OCI-LY7 (cell line): ENCODE data around the gene VPS18. TPM values are rescaled to one million over a fixed set of nuclear protein-coding genes. Genes with fewer than 3 reads are reported as not detected.
A peak's percentile ranks its signal among the peaks of the same experiment; 100 is the strongest.

ENCODE experiments used
- BruUV-seq: library from RNA; stranded (reverse); fragments of 400-500 nt; replicated peaks from 2 replicates; lab custom pipeline; 2021; lab: Mats Ljungman, UMichigan
- CTCF ChIA-PET: fragments of 300-600 bp; sonication (Branson Sonifier 250); formaldehyde crosslinking; loops from one replicate; lab custom pipeline; 2022; ENCODE audit warnings: antibody characterized with exemption; ENCODE audit not compliant: unreplicated experiment; lab: Charles Lee
- POLR2A ChIA-PET: fragments of 300-600 bp; sonication (Branson Sonifier 250); formaldehyde crosslinking; loops from one replicate; lab custom pipeline; 2022; ENCODE audit warnings: antibody characterized with exemption; lab: Charles Lee
- DNase-seq: peaks from one replicate; pipeline ENCODE4 v3.0.0-alpha.2; 2015; ENCODE audit warnings: low spot score
- H2AFZ ChIP-seq: fragments of 200-600 bp; sonication (generic), shearing (Covaris generic); 2 replicates; pipeline ENCODE4 v1.6.1; 2014; ENCODE audit warnings: mild to moderate bottlenecking, antibody characterized with exemption, low read length, moderate library complexity
- H3K27ac ChIP-seq: fragments of 200-600 bp; sonication (generic); 2 replicates; pipeline ENCODE4 v1.5.1; 2014; ENCODE audit warnings: mixed run types, low read depth, mild to moderate bottlenecking, moderate library complexity, low read length, inconsistent platforms; ENCODE audit not compliant: poor library complexity, severe bottlenecking
- H3K36me3 ChIP-seq: fragments of 200-600 bp; sonication (generic); 2 replicates; pipeline ENCODE4 v1.6.1; 2014; ENCODE audit warnings: mild to moderate bottlenecking, antibody characterized with exemption, low read length, moderate library complexity, mixed read lengths; ENCODE audit not compliant: insufficient read depth
- H3K4me1 ChIP-seq: fragments of 200-600 bp; sonication (generic); 2 replicates; pipeline ENCODE4 v1.5.1; 2014; ENCODE audit warnings: mild to moderate bottlenecking, low read length; ENCODE audit not compliant: insufficient read depth, poor library complexity, severe bottlenecking
- H3K4me2 ChIP-seq: fragments of 200-600 bp; sonication (generic); 2 replicates; pipeline ENCODE4 v1.6.1; 2014; ENCODE audit warnings: mild to moderate bottlenecking, low read length
- H3K4me3 ChIP-seq: fragments of 200-600 bp; sonication (generic); 2 replicates; pipeline ENCODE4 v1.5.1; 2014; ENCODE audit warnings: mild to moderate bottlenecking, low read depth, low read length; ENCODE audit not compliant: poor library complexity, severe bottlenecking
- H3K79me2 ChIP-seq: fragments of 200-600 bp; sonication (generic); 2 replicates; pipeline ENCODE4 v1.6.1; 2016; ENCODE audit warnings: low read depth, mild to moderate bottlenecking, low read length, moderate library complexity, mixed read lengths; ENCODE audit not compliant: insufficient read depth
- H3K9me2 ChIP-seq: fragments of 200-600 bp; sonication (generic); 2 replicates; pipeline ENCODE4 v1.6.1; 2016; ENCODE audit warnings: mild to moderate bottlenecking, low read length, mixed read lengths; ENCODE audit not compliant: insufficient read depth
- H3K9me3 ChIP-seq: fragments of 200-600 bp; sonication (generic); 2 replicates; pipeline ENCODE4 v1.6.1; 2014; ENCODE audit warnings: mild to moderate bottlenecking, mixed run types, low read length, mixed read lengths
- H4K20me1 ChIP-seq: fragments of 200-600 bp; sonication (generic); 2 replicates; pipeline ENCODE4 v1.6.1; 2014; ENCODE audit warnings: mild to moderate bottlenecking, antibody characterized with exemption, low read length, moderate library complexity, mixed read lengths; ENCODE audit not compliant: insufficient read depth
- CTCF ChIP-seq: fragments of 200-600 bp; sonication (generic); conservative IDR thresholded peaks from 2 replicates; pipeline ENCODE4 v1.5.1; 2014; ENCODE audit warnings: mild to moderate bottlenecking, antibody characterized with exemption, low read length, moderate library complexity, mixed read lengths
- EZH2phosphoT487 ChIP-seq: fragments of 200-600 bp; sonication (generic); IDR thresholded peaks from 2 replicates; pipeline ENCODE4 v1.6.1; 2018; ENCODE audit warnings: low read depth, borderline replicate concordance, mild to moderate bottlenecking, mixed run types, antibody characterized with exemption, low read length, moderate library complexity, mixed read lengths
- intact Hi-C: fragments of 100-400 bp; cut with micrococcal nuclease; formaldehyde crosslinking; loops from one replicate; pipeline ENCODE4 v1.10.0; 2022; ENCODE audit not compliant: unreplicated experiment
- total RNA-seq, 2 experiments: library from RNA; depleted of rRNA in 1 of 2; stranded (reverse); fragments of >200 nt in 1 of 2; shearing (Covaris generic) in 1 of 2; gene quantifications; 2 replicates each; pipeline ENCODE4 v1.2.3, GENCODE V29; 2014 to 2022

VPS18 gene
- total RNA-seq, 2 experiments from 2014 or later = 24.5 to 30.7 TPM

GRCh38 chr15:40929660-40930429 lies 35.6 kb downstream of the VPS18 start:
- Histone ChIP-seq H3K4me2 (0 out of 2 replicates have a peak overlapping the region, but pooled peaks have one; percentile 55), H3K4me3 (no peak overlapping the region), H3K4me1 (peaks cover 26% of the 10 kb centered on the region), H3K9me2 (no peaks in the 10 kb centered on the region), H2AFZ (no peak overlapping the region), H3K79me2 (no peaks in the 10 kb centered on the region), H4K20me1 (no peaks in the 10 kb centered on the region), H3K9me3 (no peaks in the 10 kb centered on the region), H3K36me3 (no peaks in the 10 kb centered on the region), H3K27ac (no peak overlapping the region)
- no TSS peak for BruUV-seq
- no peak for TF ChIP-seq CTCF
- intact Hi-C loops = no loop called here
- ChIA-PET CTCF (interaction anchor here (0.6 to 1.6 kb wide), 3 partner anchors 12 to 167 kb away, joined by 4 to 15 read pairs (median 9); no protein-coding TSS in a partner anchor), POLR2A (interaction anchor here (1.1 kb wide), 1 partner anchor 11 kb away, joined by 3 read pairs; no protein-coding TSS in a partner anchor)
- DNase-seq = no peak

- H2AFZ ChIP-seq = no peak overlapping the region
- H3K79me2 ChIP-seq = no peaks in the 10 kb centered on the region
- H3K4me3 ChIP-seq = peak overlapping the region; percentile 35
- no peaks in the 10 kb centered on the region for H3K36me3 ChIP-seq
- ChIA-PET CTCF (interaction anchor here (0.6 to 1.6 kb wide), 2 partner anchors 11 to 166 kb away, joined by 9 to 15 read pairs; no protein-coding TSS in a partner anchor), POLR2A (interaction anchor here (0.6 kb wide), 1 partner anchor 18 kb away, joined by 3 read pairs; no protein-coding TSS in a partner anchor)
- H3K4me1 ChIP-seq = peaks cover 26% of the 10 kb centered on the region
- no peaks in the 10 kb centered on the region for H3K9me2 ChIP-seq
- no TSS peak for BruUV-seq
- H3K4me2 ChIP-seq = peak overlapping the region; percentile 55
- TF ChIP-seq EZH2phosphoT487 (no peak), CTCF (peak; percentile 87)
- H4K20me1 ChIP-seq = no peaks in the 10 kb centered on the region
- H3K27ac ChIP-seq = no peak overlapping the region
- H3K9me3 ChIP-seq = no peaks in the 10 kb centered on the region
- peak; percentile 54 for DNase-seq
- intact Hi-C loops = no loop called here
Measured at GRCh38 chr15:40930430-40931299, 36.4 kb downstream of the VPS18 start.
